Ectodermal cell (in vitro differentiated cells): ENCODE measurements around the gene SYT2.
"Not testable (repeated sequence)": the region's sequence is repeated elsewhere in the genome, so short reads cannot be mapped to it uniquely, and the experiment has no call there.

ENCODE experiments used
- H3K27ac ChIP-seq: 2 replicates; pipeline ENCODE4 v1.7.0; 2013; ENCODE audit warnings: mild to moderate bottlenecking, low read depth, low read length; ENCODE audit not compliant: insufficient read depth, poor library complexity, severe bottlenecking
- H3K27me3 ChIP-seq: 2 replicates; pipeline ENCODE4 v1.7.0; 2013; ENCODE audit warnings: mild to moderate bottlenecking, low read length; ENCODE audit not compliant: insufficient read depth, control insufficient read depth, poor library complexity, severe bottlenecking
- H3K36me3 ChIP-seq: one replicate; pipeline ENCODE4 v1.7.0; 2013; ENCODE audit warnings: low read length; ENCODE audit not compliant: control insufficient read depth, insufficient read depth
- H3K4me1 ChIP-seq: one replicate; pipeline ENCODE4 v1.7.0; 2013; ENCODE audit warnings: low read length; ENCODE audit not compliant: control insufficient read depth, insufficient read depth
- H3K4me3 ChIP-seq: 2 replicates; pipeline ENCODE4 v1.7.0; 2013; ENCODE audit warnings: low read depth, low read length, control low read depth; ENCODE audit not compliant: insufficient read depth
- H3K9me3 ChIP-seq: 2 replicates; pipeline ENCODE4 v1.7.0; 2013; ENCODE audit warnings: mild to moderate bottlenecking, low read length, moderate library complexity; ENCODE audit not compliant: control insufficient read depth
- WGBS, 2 experiments: methylation state at CpG; one replicate each; pipeline ENCODE4 v1.1.7; 2013; ENCODE audit warnings: missing lambda C conversion rate in 2 of 2; 5-methylcytosine and 5-hydroxymethylcytosine counted together

SYT2 gene

GRCh38 chr1:202632241-202632640 lies 78.0 kb downstream of the SYT2 start:
- Histone ChIP-seq H3K36me3 (no peaks in the 10 kb centered on the region), H3K4me1 (peaks cover 3% of the 10 kb centered on the region), H3K27ac (no peak overlapping the region), H3K27me3 (no peaks in the 10 kb centered on the region), H3K4me3 (no peak overlapping the region), H3K9me3 (no peaks in the 10 kb centered on the region)
- 92 to 94% methylated on average over 10 of the region's 10 CpGs for WGBS, 2 experiments

- 80 to 82% methylated on average over 11 of the region's 11 CpGs for WGBS, 2 experiments
- Histone ChIP-seq H3K4me1 (no peaks in the 10 kb centered on the region), H3K27me3 (no peaks in the 10 kb centered on the region), H3K36me3 (no peaks in the 10 kb centered on the region), H3K4me3 (no peak overlapping the region), H3K9me3 (no peaks in the 10 kb centered on the region), H3K27ac (no peak overlapping the region)
Observed at GRCh38 chr1:202631076-202631923, 79.0 kb downstream of the SYT2 start.

- no peaks in the 10 kb centered on the region for H3K36me3 ChIP-seq
- no peak overlapping the region for H3K27ac ChIP-seq
- no peaks in the 10 kb centered on the region for H3K27me3 ChIP-seq
- H3K4me3 ChIP-seq, result no peak overlapping the region
- 90 to 91% methylated on average over 6 of the region's 6 CpGs for WGBS, 2 experiments
- H3K9me3 ChIP-seq, result no peaks in the 10 kb centered on the region
- H3K4me1 ChIP-seq, result no peaks in the 10 kb centered on the region
Observed at GRCh38 chr1:202630541-202630940, 79.7 kb downstream of the SYT2 start.

GRCh38 chr1:202630096-202630495 lies 80.2 kb downstream of the SYT2 start:
- 93 to 96% methylated on average over 6 of the region's 6 CpGs for WGBS, 2 experiments
- not testable (repeated sequence) for H3K27ac ChIP-seq, H3K4me1 ChIP-seq, H3K36me3 ChIP-seq, H3K27me3 ChIP-seq, H3K9me3 ChIP-seq, H3K4me3 ChIP-seq

DNA sequence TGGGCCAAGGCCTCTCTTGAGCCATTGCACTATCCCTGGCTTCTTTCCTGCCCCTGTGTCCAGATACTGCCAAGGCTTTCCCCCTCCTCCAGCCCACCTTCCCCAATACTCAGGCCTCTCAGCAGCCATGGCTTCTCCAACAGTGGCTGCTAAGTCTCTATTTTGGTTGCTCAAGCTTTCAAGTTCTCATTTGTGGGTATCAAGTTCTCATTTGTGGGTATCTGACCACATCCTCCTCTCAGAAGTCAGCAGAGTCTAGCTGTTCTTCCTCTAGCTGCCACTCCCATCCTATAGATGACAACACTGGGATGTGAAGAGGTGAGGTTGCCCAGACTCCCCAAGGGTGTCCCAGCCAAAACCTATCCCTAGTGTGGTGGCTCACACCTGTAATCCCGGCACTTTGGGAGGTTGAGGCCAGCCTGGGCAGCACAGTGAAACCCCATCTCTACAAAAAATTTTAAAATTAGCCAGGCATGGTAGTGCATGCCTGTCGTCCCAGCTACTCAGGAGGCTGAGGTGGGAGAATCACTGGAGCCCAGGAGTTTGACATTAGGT lies 80.9 kb downstream of the SYT2 start:
- 86 to 90% methylated on average over 2 of the region's 2 CpGs for WGBS, 2 experiments
- not testable (repeated sequence) for H3K27me3 ChIP-seq, H3K36me3 ChIP-seq, H3K9me3 ChIP-seq, H3K4me3 ChIP-seq, H3K27ac ChIP-seq, H3K4me1 ChIP-seq

GRCh38 chr1:202628646-202629215 lies 81.5 kb downstream of the SYT2 start:
- Histone ChIP-seq H3K27ac (no peak overlapping the region), H3K4me3 (no peak overlapping the region), H3K4me1 (no peaks in the 10 kb centered on the region), H3K9me3 (no peaks in the 10 kb centered on the region), H3K36me3 (no peaks in the 10 kb centered on the region), H3K27me3 (no peaks in the 10 kb centered on the region)
- 93 to 95% methylated on average over 7 of the region's 7 CpGs for WGBS, 2 experiments

GRCh38 chr1:202627841-202628565 lies 82.3 kb downstream of the SYT2 start:
- H3K4me3 ChIP-seq, result no peak overlapping the region
- no peaks in the 10 kb centered on the region for H3K9me3 ChIP-seq
- H3K27me3 ChIP-seq, result no peaks in the 10 kb centered on the region
- H3K36me3 ChIP-seq, result no peaks in the 10 kb centered on the region
- H3K27ac ChIP-seq, result no peak overlapping the region
- WGBS, 2 experiments, result 90 to 92% methylated on average over 13 of the region's 13 CpGs
- peaks cover 5% of the 10 kb centered on the region for H3K4me1 ChIP-seq

DNA sequence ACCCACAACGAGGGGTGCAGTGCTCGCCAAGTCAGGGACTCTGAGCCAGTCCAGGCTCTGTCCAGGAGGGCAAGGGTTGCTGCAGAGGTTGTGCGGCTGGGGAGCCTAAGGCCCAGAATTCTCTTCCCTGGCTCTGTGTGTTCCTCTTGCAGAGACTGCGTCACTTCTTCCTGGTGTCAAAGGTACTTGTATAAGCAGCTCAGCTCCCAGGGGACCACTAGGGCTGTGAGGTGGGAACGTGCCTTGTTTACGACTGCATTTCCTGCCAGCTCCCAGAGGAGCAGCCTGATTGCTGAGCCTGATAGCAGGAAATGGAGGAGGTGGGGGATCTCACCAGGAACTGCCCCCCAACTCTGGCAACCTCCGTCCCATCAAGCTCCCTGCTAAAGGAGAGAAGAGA lies 83.2 kb downstream of the SYT2 start:
- H3K27me3 ChIP-seq, H3K9me3 ChIP-seq, H3K4me3 ChIP-seq, H3K27ac ChIP-seq, H3K36me3 ChIP-seq: not testable (repeated sequence)
- WGBS, 2 experiments, result 80 to 86% methylated on average over 7 of the region's 7 CpGs
- peaks cover 13% of the 10 kb centered on the region for H3K4me1 ChIP-seq

GRCh38 chr1:202625416-202626360 lies 84.6 kb downstream of the SYT2 start:
- Histone ChIP-seq H3K27ac (no peak overlapping the region), H3K9me3 (no peaks in the 10 kb centered on the region), H3K4me1 (peaks cover 13% of the 10 kb centered on the region), H3K36me3 (no peaks in the 10 kb centered on the region), H3K27me3 (no peaks in the 10 kb centered on the region), H3K4me3 (no peak overlapping the region)
- 49 to 50% methylated on average over 27 to 28 of the region's 28 CpGs for WGBS, 2 experiments
